ENCODE measurements around the gene CAPN14. TPM values are rescaled to one million over a fixed set of nuclear protein-coding genes. Genes with fewer than 3 reads are reported as not detected.

CAPN14 gene

DNA sequence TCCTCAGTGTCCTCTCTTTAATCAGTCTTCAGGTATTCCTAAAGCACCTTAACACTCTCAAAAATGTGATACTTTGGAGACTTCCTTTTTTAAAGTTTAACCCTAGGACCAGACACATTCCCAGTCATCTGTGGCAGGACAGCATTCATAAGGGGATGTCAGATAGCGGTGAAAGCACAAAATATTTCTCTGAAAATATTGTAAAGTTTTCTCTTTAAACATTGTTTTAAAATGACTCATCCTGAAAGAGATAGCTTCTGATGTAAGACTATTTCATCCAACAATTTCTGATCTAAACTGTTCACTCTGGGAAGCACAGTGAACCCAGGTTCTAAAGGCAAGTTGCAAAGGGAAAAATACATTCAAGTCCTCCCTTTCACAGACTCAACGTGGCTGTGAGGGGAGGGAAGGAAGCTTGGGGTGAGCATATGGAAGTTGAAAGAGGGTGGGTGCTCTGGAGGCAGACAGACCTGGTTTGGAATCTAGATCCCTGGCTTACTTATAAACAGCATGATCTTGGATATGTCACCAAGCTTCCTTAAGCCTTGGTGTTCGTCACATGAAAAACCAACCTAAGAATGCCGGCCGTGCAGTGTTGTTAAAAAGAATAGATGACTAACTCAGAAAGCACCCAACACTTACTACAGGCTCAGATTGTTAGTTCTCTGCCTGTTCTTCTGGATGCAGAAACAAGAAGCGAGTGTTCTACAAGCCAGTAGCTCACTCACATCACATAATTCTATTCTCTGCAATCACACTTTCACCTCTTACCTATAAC is 91.2 kb downstream of the CAPN14 start:
- H3K18ac ChIP-seq (ENCODE audit: low read depth in 1 of 2, low read length in 2 of 2): no peak overlapping the region
- H2BK5ac ChIP-seq (ENCODE audit: low read depth, low read length, poor library complexity, severe bottlenecking): peak overlapping the region; percentile 69
- H2AK5ac ChIP-seq (ENCODE audit: low read length, severe bottlenecking): peak overlapping the region; percentile 71
- no peak overlapping the region for H2AFZ ChIP-seq (ENCODE audit: low read depth, low read length)
- H3K14ac ChIP-seq (ENCODE audit: low read length in 2 of 2): no peak overlapping the region
- no peak overlapping the region for H3K4me3 ChIP-seq (ENCODE audit: insufficient read depth in 1 of 2, low read depth in 1 of 2, low read length in 2 of 2)
- H3K27me3 ChIP-seq (ENCODE audit: control insufficient read depth in 1 of 2, insufficient read depth in 1 of 2, low read length in 2 of 2): peaks cover 0 to 28% of the 10 kb centered on the region in 2 experiments
- H3K4me1 ChIP-seq (ENCODE audit: control insufficient read depth, insufficient read depth, low read depth, low read length): peaks cover 39% of the 10 kb centered on the region
- no peak for DNase-seq
- peak overlapping the region; percentile 94 for H3K27ac ChIP-seq (ENCODE audit: low read length, poor library complexity, severe bottlenecking)
- H2BK12ac ChIP-seq (ENCODE audit: low read length in 2 of 2): no peak overlapping the region
- H2BK15ac ChIP-seq (ENCODE audit: low read depth, poor library complexity, severe bottlenecking): no peak overlapping the region
- H3K9me3 ChIP-seq (ENCODE audit: control insufficient read depth, low read length): no peaks in the 10 kb centered on the region
- H3K23ac ChIP-seq (ENCODE audit: low read length in 2 of 2): no peak overlapping the region
- no peak overlapping the region for H4K8ac ChIP-seq (ENCODE audit: low read length)
- no peak overlapping the region for H3K4ac ChIP-seq (ENCODE audit: low read depth in 1 of 2, low read length in 2 of 2)
- peak overlapping the region; percentile 60 for H3K4me2 ChIP-seq (ENCODE audit: low read length, poor library complexity, severe bottlenecking)
- 48% methylated on average over 5 of the region's 6 CpGs for WGBS
- peaks cover 0 to 9% of the 10 kb centered on the region in 2 experiments for H3K36me3 ChIP-seq (ENCODE audit: control insufficient read depth in 1 of 2, insufficient read depth in 2 of 2, low read depth in 1 of 2, low read length in 2 of 2)
- H2BK120ac ChIP-seq (ENCODE audit: low read depth, low read length): no peak overlapping the region
- no peak overlapping the region for H3K9ac ChIP-seq (ENCODE audit: low read length)
- peaks cover 30% of the 10 kb centered on the region for H3K79me1 ChIP-seq (replicated peaks; ENCODE audit: low read length, poor library complexity, severe bottlenecking)
- no peak overlapping the region for H4K91ac ChIP-seq (ENCODE audit: low read length)

DNA sequence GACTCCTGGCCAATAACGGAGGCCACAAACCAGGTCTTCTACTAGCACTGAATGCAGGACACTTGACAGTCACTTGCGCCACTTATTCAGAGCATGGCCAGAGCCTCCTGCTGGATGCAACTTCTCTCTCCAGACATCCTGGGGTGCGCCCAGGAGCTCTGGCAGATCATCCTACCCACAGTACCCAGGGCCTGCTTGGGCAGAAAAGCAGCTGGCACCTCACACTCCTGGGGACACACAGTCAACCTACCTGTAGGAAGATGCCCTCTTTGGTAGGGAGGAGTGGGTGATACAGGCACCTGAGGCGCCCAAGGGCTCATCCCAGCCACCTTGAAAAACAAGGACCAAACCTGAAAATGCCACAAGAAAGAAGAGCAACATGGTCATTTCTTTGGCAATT is 92.4 kb downstream of the CAPN14 start:
- H3K9ac ChIP-seq (ENCODE audit: low read length): no peak overlapping the region
- H3K14ac ChIP-seq (ENCODE audit: low read length in 2 of 2): no peak overlapping the region
- no peak overlapping the region for H4K8ac ChIP-seq (ENCODE audit: low read length)
- H3K23ac ChIP-seq (ENCODE audit: low read length in 2 of 2): no peak overlapping the region
- DNase-seq: no peak
- H3K9me3 ChIP-seq (ENCODE audit: control insufficient read depth, low read length): no peaks in the 10 kb centered on the region
- H2AK5ac ChIP-seq (ENCODE audit: low read length, severe bottlenecking): peak overlapping the region; percentile 99
- H3K4me1 ChIP-seq (ENCODE audit: control insufficient read depth, insufficient read depth, low read depth, low read length): peaks cover 30% of the 10 kb centered on the region
- no peak overlapping the region for H3K18ac ChIP-seq (ENCODE audit: low read depth in 1 of 2, low read length in 2 of 2)
- H3K4ac ChIP-seq (ENCODE audit: low read depth in 1 of 2, low read length in 2 of 2): no peak overlapping the region
- H3K4me3 ChIP-seq (ENCODE audit: insufficient read depth in 1 of 2, low read depth in 1 of 2, low read length in 2 of 2): no peak overlapping the region
- 86% methylated on average over 3 of the region's 4 CpGs for WGBS
- H2BK12ac ChIP-seq (ENCODE audit: low read length in 2 of 2): no peak overlapping the region
- no peak overlapping the region for H2BK15ac ChIP-seq (ENCODE audit: low read depth, poor library complexity, severe bottlenecking)
- no peak overlapping the region for H2BK120ac ChIP-seq (ENCODE audit: low read depth, low read length)
- peaks cover 0 to 20% of the 10 kb centered on the region in 2 experiments for H3K27me3 ChIP-seq (ENCODE audit: control insufficient read depth in 1 of 2, insufficient read depth in 1 of 2, low read length in 2 of 2)
- H2AFZ ChIP-seq (ENCODE audit: low read depth, low read length): no peak overlapping the region
- H3K4me2 ChIP-seq (ENCODE audit: low read length, poor library complexity, severe bottlenecking): no peak overlapping the region
- H3K36me3 ChIP-seq (ENCODE audit: control insufficient read depth in 1 of 2, insufficient read depth in 2 of 2, low read depth in 1 of 2, low read length in 2 of 2): peaks cover 0 to 9% of the 10 kb centered on the region in 2 experiments
- peaks cover 28% of the 10 kb centered on the region for H3K79me1 ChIP-seq (replicated peaks; ENCODE audit: low read length, poor library complexity, severe bottlenecking)
- H2BK5ac ChIP-seq (ENCODE audit: low read depth, low read length, poor library complexity, severe bottlenecking): peak overlapping the region; percentile 69
- peak overlapping the region; percentile 94 for H3K27ac ChIP-seq (ENCODE audit: low read length, poor library complexity, severe bottlenecking)
- H4K91ac ChIP-seq (ENCODE audit: low read length): no peak overlapping the region

Small RNA genes lying within 50 kb of the gene (small RNA-seq; reads per million reads assigned to genes)
- not detected for gene RNA5SP90 (ENCODE audit: low read depth)

Data from mesenchymal stem cell (in vitro differentiated cells and primary cell).